ENCODE measurements around the gene CPNE9. TPM values are rescaled to one million over a fixed set of nuclear protein-coding genes. Genes with fewer than 3 reads are reported as not detected.
"Not testable (repeated sequence)": the region's sequence is repeated elsewhere in the genome, so short reads cannot be mapped to it uniquely, and the experiment has no call there.

The CPNE9 gene
- total RNA-seq, 4 donors from 2014 or later = not detected

DNA sequence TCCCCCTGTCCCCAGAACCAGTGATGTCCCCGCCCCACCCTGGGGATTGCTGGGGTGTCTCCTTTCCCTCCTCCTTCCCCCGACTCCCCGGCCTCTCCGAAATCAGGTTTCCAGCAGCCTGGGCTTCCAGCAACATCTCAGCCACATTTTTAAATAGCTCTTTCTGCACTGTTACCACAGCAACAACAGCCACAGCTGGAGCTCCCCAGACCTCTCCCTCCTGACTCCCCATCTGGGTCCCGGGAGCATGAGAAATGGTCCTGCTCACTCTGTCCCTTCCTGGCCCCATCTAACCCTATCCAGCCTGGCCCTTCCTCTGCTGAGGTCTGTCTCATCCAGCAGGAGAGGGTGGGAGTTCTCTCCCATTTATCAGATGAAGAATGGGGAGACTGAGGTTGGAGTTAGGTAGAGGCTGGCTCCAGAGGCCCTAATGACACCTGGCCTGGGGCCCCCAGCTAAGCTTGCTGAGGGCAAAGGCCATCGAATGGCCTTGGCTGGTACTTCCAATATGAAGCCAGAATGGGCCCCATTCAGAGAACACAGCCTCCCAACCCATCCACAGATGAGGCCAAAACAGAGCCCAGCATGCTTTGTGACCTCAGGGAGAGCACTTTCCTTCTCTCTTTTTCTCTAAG, 64.6 kb downstream of the CPNE9 start:
- intact Hi-C loops (cut with DNase I; ENCODE audit: low total_unique reads) = no loop called here
- Histone ChIP-seq H3K4me3 (no peak overlapping the region), H3K27me3 (no peaks in the 10 kb centered on the region), H3K27ac (peak overlapping the region in 2 of 4 donors; percentile 88 to 89), H3K36me3 (no peaks in the 10 kb centered on the region), H3K9me3 (no peaks in the 10 kb centered on the region), H3K4me1 (peaks cover 10 to 38% (median 30%) of the 10 kb centered on the region in 4 donors)
- 77 to 80% methylated on average over 3 to 6 of the region's 6 CpGs for WGBS, 2 donors (ENCODE audit: low coverage in 1 of 2)
- in situ Hi-C loops (cut with MboI; ENCODE audit: low pct_ligation_motif_present in 1 of 4, low pct_unique_long_range_greater_than_20kb in 1 of 4, low sequenced_read_pairs in 3 of 4) = no loop called here
- no peak for DNase-seq
- TF ChIP-seq, protein P1, sequence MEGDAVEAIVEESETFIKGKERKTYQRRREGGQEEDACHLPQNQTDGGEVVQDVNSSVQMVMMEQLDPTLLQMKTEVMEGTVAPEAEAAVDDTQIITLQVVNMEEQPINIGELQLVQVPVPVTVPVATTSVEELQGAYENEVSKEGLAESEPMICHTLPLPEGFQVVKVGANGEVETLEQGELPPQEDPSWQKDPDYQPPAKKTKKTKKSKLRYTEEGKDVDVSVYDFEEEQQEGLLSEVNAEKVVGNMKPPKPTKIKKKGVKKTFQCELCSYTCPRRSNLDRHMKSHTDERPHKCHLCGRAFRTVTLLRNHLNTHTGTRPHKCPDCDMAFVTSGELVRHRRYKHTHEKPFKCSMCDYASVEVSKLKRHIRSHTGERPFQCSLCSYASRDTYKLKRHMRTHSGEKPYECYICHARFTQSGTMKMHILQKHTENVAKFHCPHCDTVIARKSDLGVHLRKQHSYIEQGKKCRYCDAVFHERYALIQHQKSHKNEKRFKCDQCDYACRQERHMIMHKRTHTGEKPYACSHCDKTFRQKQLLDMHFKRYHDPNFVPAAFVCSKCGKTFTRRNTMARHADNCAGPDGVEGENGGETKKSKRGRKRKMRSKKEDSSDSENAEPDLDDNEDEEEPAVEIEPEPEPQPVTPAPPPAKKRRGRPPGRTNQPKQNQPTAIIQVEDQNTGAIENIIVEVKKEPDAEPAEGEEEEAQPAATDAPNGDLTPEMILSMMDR (IDR thresholded peaks at IDR 0.05) = no peak
- TF ChIP-seq EP300 (IDR thresholded peaks at IDR 0.05; ENCODE audit: low read depth) (no peak), POLR2AphosphoS5 (IDR thresholded peaks at IDR 0.05) (no peak), POLR2A (IDR thresholded peaks at IDR 0.05) (no peak)

DNA sequence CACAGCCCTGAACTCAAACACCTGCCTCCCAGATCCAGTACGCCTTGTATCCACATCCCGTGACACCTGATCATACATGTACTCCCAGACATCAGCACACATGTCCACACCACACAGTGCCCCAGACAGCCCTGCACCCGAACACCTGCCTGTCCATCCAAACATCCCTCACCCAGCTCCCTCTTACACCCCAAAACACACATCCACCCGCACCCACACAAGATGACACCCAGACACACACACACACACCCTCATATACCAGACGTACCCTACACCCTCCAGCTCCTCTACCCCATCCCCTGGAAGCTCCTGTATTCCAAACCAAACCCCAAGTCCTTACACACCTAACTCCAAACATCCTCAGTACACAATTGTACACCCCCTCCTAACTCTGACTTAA, 65.4 kb downstream of the CPNE9 start:
- Histone ChIP-seq H3K4me1 (peaks cover 10 to 38% (median 30%) of the 10 kb centered on the region in 4 donors), H3K4me3 (peak overlapping the region in 3 of 4 donors; percentile 61 to 72 (median 68)), H3K27ac (peak overlapping the region; percentile 81 to 89 (median 87)), H3K36me3 (no peaks in the 10 kb centered on the region), H3K9me3 (no peaks in the 10 kb centered on the region), H3K27me3 (no peaks in the 10 kb centered on the region)
- DNase-seq = no peak
- TF ChIP-seq, protein P1 (IDR thresholded peaks at IDR 0.05) = no peak
- no peak for TF ChIP-seq POLR2A (IDR thresholded peaks at IDR 0.05)
- in situ Hi-C loops (cut with MboI; ENCODE audit: low pct_ligation_motif_present in 1 of 4, low pct_unique_long_range_greater_than_20kb in 1 of 4, low sequenced_read_pairs in 3 of 4) = no loop called here
- intact Hi-C loops (cut with DNase I; ENCODE audit: low total_unique reads) = no loop called here
- whole genome bisulfite sequencing, 2 donors (ENCODE audit: low coverage in 1 of 2) = 68% methylated on average over 5 of the region's 5 CpGs; no CpG with 5 or more reads in 1 of the 2 donors

DNA sequence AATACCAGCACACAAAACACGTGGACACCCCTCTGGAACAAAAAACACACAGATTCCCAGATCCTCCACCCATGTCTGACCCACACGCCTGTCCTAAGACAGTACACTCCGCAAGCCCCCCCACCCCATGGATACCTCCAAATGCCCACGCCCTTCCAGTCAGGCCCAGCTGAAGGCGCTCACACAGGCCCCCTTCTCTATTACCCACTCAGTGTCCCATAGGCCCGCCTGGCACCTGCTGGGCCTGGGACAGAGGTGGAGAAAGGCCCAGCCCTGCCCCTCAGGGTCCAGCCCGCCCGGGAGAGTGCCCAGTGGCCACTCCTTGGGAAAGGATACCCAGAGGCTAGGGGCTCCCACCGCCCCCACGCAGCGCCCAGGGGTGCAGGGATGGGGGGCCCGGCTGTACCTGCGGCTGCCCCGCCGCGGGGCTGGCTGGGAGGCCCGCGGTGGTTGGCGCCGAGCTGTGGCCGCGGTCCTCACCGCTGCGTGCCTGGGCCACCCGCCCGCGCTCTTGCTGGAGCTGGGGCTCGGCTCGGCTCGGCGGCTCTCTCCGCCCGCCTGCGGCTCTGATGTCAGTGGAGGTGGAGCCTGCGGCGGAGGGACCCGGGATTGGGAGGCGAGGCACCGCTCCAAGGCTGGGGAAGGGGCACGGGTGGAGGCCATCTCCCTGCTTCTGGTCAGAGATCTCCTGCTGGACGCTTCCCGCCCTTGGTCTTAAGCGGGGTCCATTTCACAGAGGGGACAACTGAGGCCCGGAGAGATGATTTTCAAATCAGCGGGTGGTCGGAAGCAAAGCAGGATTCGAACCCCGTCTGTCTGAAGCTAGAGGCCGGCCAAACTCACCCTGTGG, 66.0 kb downstream of the CPNE9 start, which contains the start of gene CAMK1:
TSS of gene CAMK1 (minus strand) at position 522 of the 850 bp plus-strand sequence. CDS start 2,198 bp downstream, outside the sequence.
- no peaks in the 10 kb centered on the region for H3K36me3 ChIP-seq
- in situ Hi-C loops (cut with MboI; ENCODE audit: low pct_ligation_motif_present in 1 of 4, low pct_unique_long_range_greater_than_20kb in 1 of 4, low sequenced_read_pairs in 3 of 4) (no loop called here), intact Hi-C loops (cut with DNase I; ENCODE audit: low total_unique reads) (no loop called here)
- peak within 1 kb of the TSS; percentile 50 to 72 (median 64) for H3K4me3 ChIP-seq
- DNase-seq = peak; percentile 84
- peak within 1 kb of the TSS; percentile 81 to 89 (median 87) for H3K27ac ChIP-seq
- peaks cover 10 to 38% (median 30%) of the 10 kb centered on the region in 4 donors for H3K4me1 ChIP-seq
- no peaks in the 10 kb centered on the region for H3K27me3 ChIP-seq
- 10% methylated on average over 4 to 29 of the region's 49 CpGs for WGBS, 2 donors (ENCODE audit: low coverage in 1 of 2)
- no peaks in the 10 kb centered on the region for H3K9me3 ChIP-seq
- TF ChIP-seq EP300 (IDR thresholded peaks at IDR 0.05; ENCODE audit: low read depth) (no peak), POLR2A (IDR thresholded peaks at IDR 0.05) (peak; percentile 35), POLR2AphosphoS5 (IDR thresholded peaks at IDR 0.05) (peak; percentile 33 to 74 (median 49))
- TF ChIP-seq, protein P1 (IDR thresholded peaks at IDR 0.05) = no peak

DNA sequence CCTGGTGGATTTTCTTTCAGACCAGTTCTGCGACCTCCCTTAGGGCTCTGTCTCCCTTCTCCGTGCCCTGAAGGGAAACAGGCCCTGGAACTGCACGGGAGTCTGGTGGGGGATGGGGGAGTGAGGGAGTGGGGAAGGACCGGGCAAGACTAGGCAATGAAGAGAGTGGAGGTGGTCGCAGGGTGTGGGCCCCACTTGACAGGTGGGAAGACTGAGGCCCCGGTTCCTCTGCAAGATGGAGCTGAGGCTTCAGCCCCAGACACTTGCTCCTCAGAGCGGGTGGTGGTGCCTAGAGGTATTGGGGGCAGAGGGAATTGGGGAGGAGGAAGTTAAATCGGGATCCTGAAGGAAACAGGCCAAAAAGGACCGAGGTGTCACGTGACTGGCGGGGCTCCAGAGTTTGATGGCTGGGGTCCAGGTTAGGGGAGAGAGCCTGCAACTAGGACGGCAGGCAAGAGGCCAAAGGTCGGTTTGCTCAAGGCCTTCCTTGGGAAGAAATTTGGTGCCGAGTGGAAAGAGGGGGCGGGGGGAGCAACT, 66.7 kb downstream of the CPNE9 start:
- peak overlapping the region; percentile 81 to 89 (median 87) for H3K27ac ChIP-seq
- WGBS, 2 donors (ENCODE audit: low coverage in 1 of 2) = 0 to 28% methylated on average over 5 to 15 of the region's 15 CpGs
- intact Hi-C loops (cut with DNase I; ENCODE audit: low total_unique reads) = no loop called here

DNA sequence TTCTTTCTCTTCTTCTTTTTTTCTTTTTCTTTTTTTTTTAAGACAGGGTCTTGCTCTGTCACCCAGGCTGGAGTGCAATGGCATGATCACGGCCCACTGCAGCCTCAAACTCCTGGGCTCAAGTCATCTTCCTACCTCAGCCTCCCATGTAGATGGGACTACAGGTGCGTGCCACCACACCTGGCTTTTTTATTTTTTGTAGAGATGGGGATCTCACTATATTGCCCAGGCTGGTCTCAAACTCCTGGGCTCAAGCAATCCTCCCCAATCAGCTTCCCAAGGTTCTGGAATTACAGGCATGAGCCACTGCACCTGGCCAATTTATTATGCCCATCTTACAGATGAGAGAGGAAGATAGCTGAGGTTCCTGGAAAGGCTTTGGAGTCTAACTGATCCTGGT, 67.4 kb downstream of the CPNE9 start:
- H3K27me3 ChIP-seq; H3K36me3 ChIP-seq; H3K4me3 ChIP-seq; H3K9me3 ChIP-seq; intact Hi-C loops (cut with DNase I; ENCODE audit: low total_unique reads); DNase-seq; in situ Hi-C loops (cut with MboI; ENCODE audit: low pct_ligation_motif_present in 1 of 4, low pct_unique_long_range_greater_than_20kb in 1 of 4, low sequenced_read_pairs in 3 of 4): not testable (repeated sequence)
- Histone ChIP-seq H3K27ac (peak overlapping the region; percentile 81 to 89 (median 87)), H3K4me1 (peaks cover 10 to 38% (median 30%) of the 10 kb centered on the region in 4 donors)
- 92 to 95% methylated on average over 2 of the region's 2 CpGs for WGBS, 2 donors (ENCODE audit: low coverage in 1 of 2)

More for the DNA sequence above, 66.7 kb downstream of the CPNE9 start:
- no peaks in the 10 kb centered on the region for H3K27me3 ChIP-seq
- in situ Hi-C loops (cut with MboI; ENCODE audit: low pct_ligation_motif_present in 1 of 4, low pct_unique_long_range_greater_than_20kb in 1 of 4, low sequenced_read_pairs in 3 of 4) = no loop called here
- no peaks in the 10 kb centered on the region for H3K36me3 ChIP-seq
- peak overlapping the region; percentile 50 to 72 (median 64) for H3K4me3 ChIP-seq
- H3K9me3 ChIP-seq = no peaks in the 10 kb centered on the region
- DNase-seq = peak; percentile 86
- TF ChIP-seq POLR2AphosphoS5 (IDR thresholded peaks at IDR 0.05) (peak in 1 of 3 donors; percentile 34), POLR2A (IDR thresholded peaks at IDR 0.05) (no peak)
- peaks cover 10 to 38% (median 30%) of the 10 kb centered on the region in 4 donors for H3K4me1 ChIP-seq
